Neural cell (in vitro differentiated cells): ENCODE results near the gene CHST11. TPM values are rescaled to one million over a fixed set of nuclear protein-coding genes. Genes with fewer than 3 reads are reported as not detected.

Experiments
- H2AFZ ChIP-seq: fragments of 200-600, 300-800 bp; sonication (generic), shearing (Covaris generic); 2 replicates; pipeline ENCODE4 v1.6.0; 2014; ENCODE audit warnings: low read depth, mild to moderate bottlenecking, antibody characterized with exemption, low read length, moderate library complexity
- H3F3A ChIP-seq: fragments of 200-600 bp; shearing (Covaris generic); 2 replicates; pipeline ENCODE4 v1.6.1; 2016; ENCODE audit warnings: mild to moderate bottlenecking, moderate library complexity, mixed read lengths, antibody characterized with exemption, low read length; ENCODE audit not compliant: insufficient read depth, poor library complexity, severe bottlenecking
- H3K27ac ChIP-seq: fragments of 200-600, 300-800 bp; sonication (generic), shearing (Covaris generic); 2 replicates; pipeline ENCODE4 v1.5.1; 2014; ENCODE audit warnings: mild to moderate bottlenecking, low read length, moderate library complexity
- H3K27me3 ChIP-seq: fragments of 300-800, 200-600 bp; sonication (generic), shearing (Covaris generic); 2 replicates; pipeline ENCODE4 v1.6.0; 2014; ENCODE audit warnings: mild to moderate bottlenecking, low read depth, low read length, moderate library complexity; ENCODE audit not compliant: insufficient read depth
- H3K36me3 ChIP-seq: fragments of 300-800, 200-600 bp; sonication (generic), shearing (Covaris generic); 2 replicates; pipeline ENCODE4 v1.5.1; 2014; ENCODE audit warnings: mild to moderate bottlenecking, antibody characterized with exemption, low read length, moderate library complexity; ENCODE audit not compliant: insufficient read depth
- H3K4me2 ChIP-seq: fragments of 300-800, 200-600 bp; sonication (generic), shearing (Covaris generic); 2 replicates; pipeline ENCODE4 v1.6.0; 2014; ENCODE audit warnings: mild to moderate bottlenecking, low read length
- H3K4me3 ChIP-seq: fragments of 300-800, 200-600 bp; sonication (generic), shearing (Covaris generic); 2 replicates; pipeline ENCODE4 v1.5.1; 2014; ENCODE audit warnings: mild to moderate bottlenecking, low read length, moderate library complexity
- H3K79me2 ChIP-seq: fragments of 200-600 bp; shearing (Covaris generic); replicated peaks from 2 replicates; pipeline ENCODE4 v1.6.0; 2014; ENCODE audit warnings: mild to moderate bottlenecking, low read length, moderate library complexity; ENCODE audit not compliant: insufficient read depth
- H3K9ac ChIP-seq: fragments of 300-800, 200-600 bp; sonication (generic), shearing (Covaris generic); 2 replicates; pipeline ENCODE4 v1.6.1; 2016; ENCODE audit warnings: mild to moderate bottlenecking, low read length, mixed read lengths
- H3K9me2 ChIP-seq: fragments of 200-600 bp; shearing (Covaris generic); 2 replicates; pipeline ENCODE4 v1.6.1; 2016; ENCODE audit warnings: mild to moderate bottlenecking, low read length, mixed read lengths; ENCODE audit not compliant: insufficient read depth
- H3K9me3 ChIP-seq: fragments of 200-600, 300-800 bp; sonication (generic), shearing (Covaris generic); 2 replicates; pipeline ENCODE4 v1.6.1; 2016; ENCODE audit warnings: mild to moderate bottlenecking, mixed run types, low read length, moderate library complexity, mixed read lengths
- H4K20me1 ChIP-seq: fragments of 200-600 bp; shearing (Covaris generic); 2 replicates; pipeline ENCODE4 v1.6.1; 2016; ENCODE audit warnings: mild to moderate bottlenecking, mixed run types; ENCODE audit not compliant: insufficient read depth
- EP300 ChIP-seq: fragments of 450-650 bp; conservative IDR thresholded peaks from 2 replicates; pipeline ENCODE4 v1.6.1; 2014; ENCODE audit warnings: antibody characterized with exemption, mild to moderate bottlenecking, moderate library complexity; ENCODE audit not compliant: poor library complexity, severe bottlenecking
- EZH2 ChIP-seq: fragments of 200-600, 300-800 bp; shearing (Covaris generic), sonication (generic); IDR thresholded peaks from 2 replicates; pipeline ENCODE4 v1.6.1; 2014; ENCODE audit warnings: antibody characterized with exemption, low read length, borderline replicate concordance, mild to moderate bottlenecking; ENCODE audit not compliant: insufficient read depth, poor library complexity, severe bottlenecking
- MXI1 ChIP-seq: fragments of 450-650 bp; conservative IDR thresholded peaks from 2 replicates; pipeline ENCODE4 v1.6.1; 2014; ENCODE audit warnings: antibody characterized with exemption, mild to moderate bottlenecking; ENCODE audit not compliant: poor library complexity, severe bottlenecking
- POLR2AphosphoS5 ChIP-seq: IDR thresholded peaks from 2 replicates; pipeline ENCODE4 v1.6.1; 2012
- RAD21 ChIP-seq: fragments of 450-650 bp; conservative IDR thresholded peaks from 2 replicates; pipeline ENCODE4 v1.6.1; 2014; ENCODE audit warnings: antibody characterized with exemption, mild to moderate bottlenecking, moderate library complexity
- SMC3 ChIP-seq: fragments of 450-650 bp; conservative IDR thresholded peaks from 2 replicates; pipeline ENCODE4 v1.6.1; 2014; ENCODE audit warnings: antibody characterized with exemption, mild to moderate bottlenecking, moderate library complexity; ENCODE audit not compliant: poor library complexity
- TAF1 ChIP-seq: IDR thresholded peaks from 2 replicates; pipeline ENCODE4 v1.6.1; 2012; ENCODE audit warnings: low read depth
- polyA plus RNA-seq: library from polyadenylated mRNA; depleted of rRNA; stranded (reverse); fragments of >200 nt; gene quantifications from 2 replicates; pipeline ENCODE4 v1.2.3, GENCODE V29; 2014
- TF ChIP-seq, protein P1 (sequence below): fragments of 450-650 bp; IDR thresholded peaks from 2 replicates; pipeline ENCODE4 v1.5.1; 2014; ENCODE audit warnings: antibody characterized with exemption, mild to moderate bottlenecking, moderate library complexity; ENCODE audit not compliant: poor library complexity, severe bottlenecking
- TF ChIP-seq, protein P2 (sequence below): IDR thresholded peaks from 2 replicates; pipeline ENCODE4 v1.6.1; 2012; ENCODE audit warnings: borderline replicate concordance

CHST11 gene
- polyA plus RNA-seq, 1 donor from 2014 or later, result 15.0 TPM

DNA sequence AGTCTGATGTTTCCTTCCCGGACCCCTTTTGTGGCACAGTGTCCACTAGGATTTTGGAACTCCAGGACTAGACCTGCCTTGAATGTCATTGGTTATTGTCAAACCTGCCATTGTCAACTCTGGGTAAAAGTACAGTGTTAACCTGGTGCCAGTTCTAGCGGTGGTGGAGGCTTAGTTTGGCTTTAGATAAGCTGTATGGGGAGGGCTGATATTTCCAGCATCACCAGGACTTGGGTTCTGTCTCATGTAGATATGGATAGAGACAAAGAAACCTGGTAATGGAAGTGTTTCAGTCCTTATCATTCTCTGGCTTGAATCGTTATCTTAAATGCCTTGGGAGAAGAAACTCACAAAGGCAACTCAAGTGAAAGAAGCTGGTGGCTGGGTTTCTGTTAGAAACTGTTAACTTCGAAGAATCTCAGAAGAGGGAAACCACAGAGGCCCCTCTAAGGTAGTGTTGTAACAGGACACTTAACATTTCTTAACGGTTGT is 10.6 kb downstream of the CHST11 start:
- Histone ChIP-seq H3K9me3 (no peaks in the 10 kb centered on the region), H3K36me3 (no peaks in the 10 kb centered on the region), H3K4me3 (no peak overlapping the region), H3K27me3 (no peaks in the 10 kb centered on the region), H3F3A (no peaks in the 10 kb centered on the region), H3K9me2 (no peaks in the 10 kb centered on the region), H4K20me1 (no peaks in the 10 kb centered on the region), H3K9ac (no peak overlapping the region), H2AFZ (no peak overlapping the region), H3K27ac (no peak overlapping the region), H3K79me2 (peaks cover 47% of the 10 kb centered on the region), H3K4me2 (no peak overlapping the region)
- TF ChIP-seq RAD21 (no peak), TAF1 (no peak), SMC3 (no peak), MXI1 (no peak), POLR2AphosphoS5 (no peak), EZH2 (no peak), EP300 (no peak)
- TF ChIP-seq, protein P1, sequence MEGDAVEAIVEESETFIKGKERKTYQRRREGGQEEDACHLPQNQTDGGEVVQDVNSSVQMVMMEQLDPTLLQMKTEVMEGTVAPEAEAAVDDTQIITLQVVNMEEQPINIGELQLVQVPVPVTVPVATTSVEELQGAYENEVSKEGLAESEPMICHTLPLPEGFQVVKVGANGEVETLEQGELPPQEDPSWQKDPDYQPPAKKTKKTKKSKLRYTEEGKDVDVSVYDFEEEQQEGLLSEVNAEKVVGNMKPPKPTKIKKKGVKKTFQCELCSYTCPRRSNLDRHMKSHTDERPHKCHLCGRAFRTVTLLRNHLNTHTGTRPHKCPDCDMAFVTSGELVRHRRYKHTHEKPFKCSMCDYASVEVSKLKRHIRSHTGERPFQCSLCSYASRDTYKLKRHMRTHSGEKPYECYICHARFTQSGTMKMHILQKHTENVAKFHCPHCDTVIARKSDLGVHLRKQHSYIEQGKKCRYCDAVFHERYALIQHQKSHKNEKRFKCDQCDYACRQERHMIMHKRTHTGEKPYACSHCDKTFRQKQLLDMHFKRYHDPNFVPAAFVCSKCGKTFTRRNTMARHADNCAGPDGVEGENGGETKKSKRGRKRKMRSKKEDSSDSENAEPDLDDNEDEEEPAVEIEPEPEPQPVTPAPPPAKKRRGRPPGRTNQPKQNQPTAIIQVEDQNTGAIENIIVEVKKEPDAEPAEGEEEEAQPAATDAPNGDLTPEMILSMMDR, result no peak
- TF ChIP-seq, protein P2, sequence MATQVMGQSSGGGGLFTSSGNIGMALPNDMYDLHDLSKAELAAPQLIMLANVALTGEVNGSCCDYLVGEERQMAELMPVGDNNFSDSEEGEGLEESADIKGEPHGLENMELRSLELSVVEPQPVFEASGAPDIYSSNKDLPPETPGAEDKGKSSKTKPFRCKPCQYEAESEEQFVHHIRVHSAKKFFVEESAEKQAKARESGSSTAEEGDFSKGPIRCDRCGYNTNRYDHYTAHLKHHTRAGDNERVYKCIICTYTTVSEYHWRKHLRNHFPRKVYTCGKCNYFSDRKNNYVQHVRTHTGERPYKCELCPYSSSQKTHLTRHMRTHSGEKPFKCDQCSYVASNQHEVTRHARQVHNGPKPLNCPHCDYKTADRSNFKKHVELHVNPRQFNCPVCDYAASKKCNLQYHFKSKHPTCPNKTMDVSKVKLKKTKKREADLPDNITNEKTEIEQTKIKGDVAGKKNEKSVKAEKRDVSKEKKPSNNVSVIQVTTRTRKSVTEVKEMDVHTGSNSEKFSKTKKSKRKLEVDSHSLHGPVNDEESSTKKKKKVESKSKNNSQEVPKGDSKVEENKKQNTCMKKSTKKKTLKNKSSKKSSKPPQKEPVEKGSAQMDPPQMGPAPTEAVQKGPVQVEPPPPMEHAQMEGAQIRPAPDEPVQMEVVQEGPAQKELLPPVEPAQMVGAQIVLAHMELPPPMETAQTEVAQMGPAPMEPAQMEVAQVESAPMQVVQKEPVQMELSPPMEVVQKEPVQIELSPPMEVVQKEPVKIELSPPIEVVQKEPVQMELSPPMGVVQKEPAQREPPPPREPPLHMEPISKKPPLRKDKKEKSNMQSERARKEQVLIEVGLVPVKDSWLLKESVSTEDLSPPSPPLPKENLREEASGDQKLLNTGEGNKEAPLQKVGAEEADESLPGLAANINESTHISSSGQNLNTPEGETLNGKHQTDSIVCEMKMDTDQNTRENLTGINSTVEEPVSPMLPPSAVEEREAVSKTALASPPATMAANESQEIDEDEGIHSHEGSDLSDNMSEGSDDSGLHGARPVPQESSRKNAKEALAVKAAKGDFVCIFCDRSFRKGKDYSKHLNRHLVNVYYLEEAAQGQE, result no peak

DNA sequence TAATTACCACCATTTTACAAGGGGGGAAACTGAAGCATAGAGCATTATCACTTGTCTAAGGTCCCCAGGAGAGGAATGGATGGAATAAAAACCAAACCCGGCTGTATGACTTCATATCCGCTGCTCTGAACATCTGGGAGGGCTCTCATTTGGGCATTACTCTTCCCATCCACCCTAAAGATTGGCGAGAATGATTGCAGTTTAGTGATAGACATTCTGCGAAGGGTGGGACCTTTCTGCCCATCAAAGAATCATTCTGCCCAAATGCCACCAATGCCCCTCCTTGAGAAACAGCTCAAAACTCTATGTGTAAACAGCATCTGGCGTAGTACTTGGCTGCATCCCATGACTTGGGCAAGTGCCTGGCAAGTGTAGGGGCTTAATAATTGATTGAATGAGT is 11.6 kb downstream of the CHST11 start:
- Histone ChIP-seq H2AFZ (no peak overlapping the region), H3K9me3 (no peaks in the 10 kb centered on the region), H3K27ac (no peak overlapping the region), H3K9me2 (no peaks in the 10 kb centered on the region), H3K9ac (no peak overlapping the region), H3K4me2 (no peak overlapping the region), H3K27me3 (no peaks in the 10 kb centered on the region), H3K4me3 (no peak overlapping the region), H3K79me2 (peaks cover 40% of the 10 kb centered on the region), H3F3A (no peaks in the 10 kb centered on the region), H4K20me1 (no peaks in the 10 kb centered on the region), H3K36me3 (no peaks in the 10 kb centered on the region)
- no peak for TF ChIP-seq POLR2AphosphoS5
- TF ChIP-seq SMC3, result no peak
- TF ChIP-seq, protein P2, result no peak
- no peak for TF ChIP-seq EP300
- no peak for TF ChIP-seq MXI1
- TF ChIP-seq EZH2, result no peak
- TF ChIP-seq, protein P1, result no peak
